B cell (primary cell): ENCODE results near the gene FRMPD4. TPM values are rescaled to one million over a fixed set of nuclear protein-coding genes. Genes with fewer than 3 reads are reported as not detected.

Source experiments
- ATAC-seq: fragments of 200-7000 bp; cut with Tn5 transposase; one replicate; pipeline ENCODE4 v1.10.0; 2021; ENCODE audit warnings: low read depth, mild to moderate bottlenecking, moderate number of reproducible peaks, moderate library complexity
- CTCF ChIA-PET: fragments of 350-600 bp; sonication (Branson Sonifier 250); formaldehyde crosslinking; loops from one replicate; lab custom pipeline; 2021; ENCODE audit warnings: antibody characterized with exemption, inconsistent platforms; lab: Charles Lee
- POLR2A ChIA-PET: fragments of 350-600 bp; sonication (Branson Sonifier 250); formaldehyde crosslinking; loops from one replicate; lab custom pipeline; 2021; ENCODE audit warnings: antibody characterized with exemption; lab: Charles Lee
- DNase-seq: peaks from one replicate; pipeline ENCODE4 v3.0.0; 2013
- H2AFZ ChIP-seq: 2 replicates; pipeline ENCODE4 v1.6.1; 2012; ENCODE audit warnings: mild to moderate bottlenecking, low read depth, low read length; ENCODE audit not compliant: insufficient read depth, poor library complexity, severe bottlenecking
- H3K27ac ChIP-seq, 2 donors: 1 replicate in 1 of 2; 2 replicates in 1 of 2; pipeline ENCODE4 v1.5.1; 2012 to 2013; ENCODE audit warnings: low read length in 2 of 2, mild to moderate bottlenecking in 2 of 2, moderate library complexity in 1 of 2
- H3K27me3 ChIP-seq, 4 experiments: fragments of 200-600 bp in 1 of 4; sonication (generic) in 1 of 4; replicated peaks in 1 of 4; 1 replicate in 2 of 4; 2 replicates in 2 of 4; pipeline versions ENCODE4 v1.6.1 to v1.7.0; 2013 to 2016; ENCODE audit warnings: low read length in 3 of 4, mild to moderate bottlenecking in 2 of 4, mixed read lengths in 1 of 4, moderate library complexity in 1 of 4; ENCODE audit not compliant: insufficient read depth in 4 of 4, control insufficient read depth in 3 of 4; ENCODE audit errors: control extremely low read depth in 1 of 4
- H3K36me3 ChIP-seq, 2 experiments: replicated peaks in 1 of 2; 1 replicate in 1 of 2; 2 replicates in 1 of 2; pipeline versions ENCODE4 v1.6.1 to v1.7.1; 2013; ENCODE audit warnings: low read length in 1 of 2; ENCODE audit not compliant: insufficient read depth in 2 of 2, control insufficient read depth in 1 of 2; ENCODE audit errors: control extremely low read depth in 1 of 2, extremely low read depth in 1 of 2
- H3K4me1 ChIP-seq, 2 donors: fragments of 200-600 bp in 1 of 2; sonication (generic) in 1 of 2; 1 replicate in 1 of 2; 2 replicates in 1 of 2; pipeline versions ENCODE4 v1.5.1 to v1.6.1; 2013 to 2017; ENCODE audit warnings: low read length in 2 of 2; ENCODE audit not compliant: control insufficient read depth in 2 of 2, insufficient read depth in 2 of 2
- H3K4me2 ChIP-seq: replicated peaks from 2 replicates; pipeline ENCODE3; 2012; ENCODE audit warnings: mild to moderate bottlenecking, low read depth, low read length; ENCODE audit not compliant: poor library complexity, severe bottlenecking
- H3K4me3 ChIP-seq, 5 experiments: fragments of 200-600 bp in 1 of 5; sonication (generic) in 1 of 5; 1 replicate in 3 of 5; 2 replicates in 2 of 5; pipeline versions ENCODE4 v1.5.1 to v1.7.0; 2011 to 2016; ENCODE audit warnings: low read length in 4 of 5, mild to moderate bottlenecking in 4 of 5, low read depth in 2 of 5, control low read depth in 1 of 5, moderate library complexity in 1 of 5; ENCODE audit not compliant: insufficient read depth in 1 of 5; ENCODE audit errors: control extremely low read depth in 1 of 5, extremely low read depth in 1 of 5
- H3K79me2 ChIP-seq: fragments of 200-600 bp; sonication (generic); one replicate; pipeline ENCODE4 v1.6.0; 2016; ENCODE audit warnings: low read length; ENCODE audit not compliant: control insufficient read depth, insufficient read depth
- H3K9ac ChIP-seq: fragments of 200-600 bp; sonication (generic); 2 replicates; pipeline ENCODE4 v1.6.1; 2017; ENCODE audit warnings: mild to moderate bottlenecking, low read length, moderate library complexity
- H3K9me3 ChIP-seq, 3 donors: one replicate each; pipeline versions ENCODE4 v1.6.1 to v1.7.1; 2013; ENCODE audit warnings: low read length in 2 of 3; ENCODE audit not compliant: control insufficient read depth in 2 of 3, insufficient read depth in 1 of 3; ENCODE audit errors: control extremely low read depth in 1 of 3
- H4K20me1 ChIP-seq: 2 replicates; pipeline ENCODE4 v1.6.0; 2012; ENCODE audit warnings: mild to moderate bottlenecking, low read length; ENCODE audit not compliant: insufficient read depth, control insufficient read depth, poor library complexity, severe bottlenecking
- H3K27ac Mint-ChIP-seq: one replicate; pipeline ENCODE4 v1.8.0; 2021; ENCODE audit warnings: mixed read lengths
- H3K27me3 Mint-ChIP-seq: one replicate; pipeline ENCODE4 v1.8.0; 2021; ENCODE audit warnings: mixed read lengths
- H3K4me1 Mint-ChIP-seq: one replicate; pipeline ENCODE4 v1.8.0; 2021; ENCODE audit warnings: mixed read lengths
- H3K4me3 Mint-ChIP-seq: one replicate; pipeline ENCODE4 v1.8.0; 2021; ENCODE audit warnings: mixed read lengths
- H3K9me3 Mint-ChIP-seq: one replicate; pipeline ENCODE4 v1.8.0; 2022; ENCODE audit warnings: mixed read lengths; ENCODE audit not compliant: insufficient read depth
- EZH2 ChIP-seq: IDR thresholded peaks from 2 replicates; pipeline ENCODE4 v1.6.1; 2012; ENCODE audit warnings: borderline replicate concordance, low read depth, mild to moderate bottlenecking, moderate library complexity, low read length; ENCODE audit not compliant: insufficient read depth, poor library complexity, severe bottlenecking
- WGBS: methylation state at CpG from one replicate; pipeline ENCODE4 v1.1.5; 2013; ENCODE audit warnings: missing lambda C conversion rate; ENCODE audit not compliant: insufficient coverage; 5-methylcytosine and 5-hydroxymethylcytosine counted together
- intact Hi-C: fragments of 100-400 bp; cut with micrococcal nuclease; formaldehyde crosslinking; loops from one replicate; pipeline ENCODE4 v1.10.0; 2022
- polyA plus RNA-seq: library from polyadenylated mRNA; depleted of rRNA; stranded (reverse); fragments of >200 nt; gene quantifications from 2 replicates; pipeline ENCODE4 v1.2.3, GENCODE V29; 2012
- total RNA-seq, 2 donors: library from RNA; stranded (reverse); fragments of 120-200 nt in 1 of 2; gene quantifications; 1 replicate in 1 of 2; 2 replicates in 1 of 2; pipeline versions ENCODE4 v1.2.3 to v1.2.4, GENCODE V29; 2013 to 2022
- TF ChIP-seq, protein P1 (sequence below): fragments of 200-600 bp; IDR thresholded peaks from one replicate; pipeline ENCODE4 v1.8.0; 2022; ENCODE audit warnings: antibody characterized with exemption, mild to moderate bottlenecking

The FRMPD4 gene
- total and polyA plus RNA-seq, 2 donors (not counting 1 experiment from before 2014, with no cell fraction given) = not detected

GRCh38 chrX:12360383-12360782, 222.1 kb downstream of the FRMPD4 start:
- Histone ChIP-seq H3K4me2 (no peak overlapping the region), H3K4me1 (no peaks in the 10 kb centered on the region), H2AFZ (no peak overlapping the region), H3K4me3 (no peak overlapping the region), H3K9me3 (no peaks in the 10 kb centered on the region), H4K20me1 (no peaks in the 10 kb centered on the region), H3K27ac (no peak overlapping the region), H3K27me3 (no peaks in the 10 kb centered on the region), H3K79me2 (no peaks in the 10 kb centered on the region), H3K36me3 (no peaks in the 10 kb centered on the region), H3K9ac (no peak overlapping the region)
- H3K27me3 Mint-ChIP-seq = peaks cover 7% of the 10 kb centered on the region
- ChIA-PET POLR2A (no interaction called here), CTCF (no interaction called here)
- TF ChIP-seq EZH2 = no peak
- TF ChIP-seq, protein P1, sequence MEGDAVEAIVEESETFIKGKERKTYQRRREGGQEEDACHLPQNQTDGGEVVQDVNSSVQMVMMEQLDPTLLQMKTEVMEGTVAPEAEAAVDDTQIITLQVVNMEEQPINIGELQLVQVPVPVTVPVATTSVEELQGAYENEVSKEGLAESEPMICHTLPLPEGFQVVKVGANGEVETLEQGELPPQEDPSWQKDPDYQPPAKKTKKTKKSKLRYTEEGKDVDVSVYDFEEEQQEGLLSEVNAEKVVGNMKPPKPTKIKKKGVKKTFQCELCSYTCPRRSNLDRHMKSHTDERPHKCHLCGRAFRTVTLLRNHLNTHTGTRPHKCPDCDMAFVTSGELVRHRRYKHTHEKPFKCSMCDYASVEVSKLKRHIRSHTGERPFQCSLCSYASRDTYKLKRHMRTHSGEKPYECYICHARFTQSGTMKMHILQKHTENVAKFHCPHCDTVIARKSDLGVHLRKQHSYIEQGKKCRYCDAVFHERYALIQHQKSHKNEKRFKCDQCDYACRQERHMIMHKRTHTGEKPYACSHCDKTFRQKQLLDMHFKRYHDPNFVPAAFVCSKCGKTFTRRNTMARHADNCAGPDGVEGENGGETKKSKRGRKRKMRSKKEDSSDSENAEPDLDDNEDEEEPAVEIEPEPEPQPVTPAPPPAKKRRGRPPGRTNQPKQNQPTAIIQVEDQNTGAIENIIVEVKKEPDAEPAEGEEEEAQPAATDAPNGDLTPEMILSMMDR = no peak
- no peak for ATAC-seq
- H3K27ac Mint-ChIP-seq = no peak overlapping the region
- no peaks in the 10 kb centered on the region for H3K4me1 Mint-ChIP-seq
- WGBS = no CpG with 5 or more reads among the region's 2 CpGs
- no peak overlapping the region for H3K4me3 Mint-ChIP-seq
- intact Hi-C loops = no loop called here
- no peaks in the 10 kb centered on the region for H3K9me3 Mint-ChIP-seq
- DNase-seq = no peak

- H3K27ac ChIP-seq = no peak overlapping the region
- no peak overlapping the region for H3K9ac ChIP-seq
- ChIA-PET POLR2A (no interaction called here), CTCF (no interaction called here)
- no peaks in the 10 kb centered on the region for H4K20me1 ChIP-seq
- H3K4me3 Mint-ChIP-seq = no peak overlapping the region
- no peaks in the 10 kb centered on the region for H3K9me3 ChIP-seq
- no peaks in the 10 kb centered on the region for H3K4me1 ChIP-seq
- H3K27me3 Mint-ChIP-seq = peaks cover 4% of the 10 kb centered on the region
- ATAC-seq (no peak), DNase-seq (no peak)
- intact Hi-C loops = no loop called here
- H3K4me1 Mint-ChIP-seq = no peaks in the 10 kb centered on the region
- no peaks in the 10 kb centered on the region for H3K27me3 ChIP-seq
- no peaks in the 10 kb centered on the region for H3K9me3 Mint-ChIP-seq
- no peak overlapping the region for H2AFZ ChIP-seq
- H3K79me2 ChIP-seq = no peaks in the 10 kb centered on the region
- no peak overlapping the region for H3K4me2 ChIP-seq
- no peaks in the 10 kb centered on the region for H3K36me3 ChIP-seq
- H3K4me3 ChIP-seq = no peak overlapping the region
- TF ChIP-seq EZH2 = no peak
- TF ChIP-seq, protein P1 = no peak
- H3K27ac Mint-ChIP-seq = no peak overlapping the region
Observed at GRCh38 chrX:12360986-12361598, 222.8 kb downstream of the FRMPD4 start.
